BLaER1 treated with 17β-estradiol and CSF1 and Interleukin-3, amounts not matched to agents 10 nM and 100 nM (cell line): ENCODE data around the gene CARD10.
A peak's percentile ranks its signal among the peaks of the same experiment; 100 is the strongest.

Experiments used
- H3K27ac ChIP-seq, 11 experiments: shearing (Covaris generic); formaldehyde crosslinking; 2 replicates each; pipeline ENCODE4 v1.8.1; 2022
- H3K27me3 ChIP-seq, 11 experiments: shearing (Covaris generic); formaldehyde crosslinking; 2 replicates each; pipeline ENCODE4 v1.8.1; 2022
- H3K36me3 ChIP-seq, 11 experiments: shearing (Covaris generic); formaldehyde crosslinking; 2 replicates each; pipeline ENCODE4 v1.8.1; 2022
- H3K4me1 ChIP-seq, 10 experiments: shearing (Covaris generic); formaldehyde crosslinking; 2 replicates each; pipeline ENCODE4 v1.8.1; 2022
- H3K4me2 ChIP-seq, 11 experiments: shearing (Covaris generic); formaldehyde crosslinking; 2 replicates each; pipeline ENCODE4 v1.8.1; 2022
- H3K4me3 ChIP-seq, 10 experiments: shearing (Covaris generic); formaldehyde crosslinking; 2 replicates each; pipeline ENCODE4 v1.8.1; 2022
- H3K9ac ChIP-seq, 11 experiments: shearing (Covaris generic); formaldehyde crosslinking; 2 replicates each; pipeline ENCODE4 v1.8.1; 2022
- H3K9me3 ChIP-seq, 11 experiments: shearing (Covaris generic); formaldehyde crosslinking; replicated peaks in 1 of 11; 2 replicates each; pipeline ENCODE4 v1.8.1; 2022
- H4K20me1 ChIP-seq, 11 experiments: shearing (Covaris generic); formaldehyde crosslinking; 2 replicates each; pipeline ENCODE4 v1.8.1; 2022
- Cebpa-rat ChIP-seq, 11 experiments: shearing (Covaris generic); IDR thresholded peaks; 2 replicates each; pipeline ENCODE4 v1.8.1; 2022

Gene CARD10

GRCh38 chr22:37498289-37498909 lies 20.8 kb downstream of the CARD10 start:
- H3K27ac ChIP-seq: no peak overlapping the region
- H3K4me1 ChIP-seq: peaks cover 0 to 37% (median 25%) of the 10 kb centered on the region in 10 experiments; a peak in 18 of 20 replicates
- no peaks in the 10 kb centered on the region for H3K36me3 ChIP-seq
- no peak for TF ChIP-seq Cebpa-rat (IDR thresholded peaks at IDR 0.05)
- no peak overlapping the region for H3K4me3 ChIP-seq
- H3K27me3 ChIP-seq: no peaks in the 10 kb centered on the region
- H4K20me1 ChIP-seq: peaks cover 0 to 9% (median 0%) of the 10 kb centered on the region in 11 experiments; a peak in 3 of 22 replicates
- H3K4me2 ChIP-seq: peak overlapping the region in 3 of 11 experiments; percentile 2 to 11 (median 7); a peak in 4 of 22 replicates
- no peaks in the 10 kb centered on the region for H3K9me3 ChIP-seq
- no peak overlapping the region for H3K9ac ChIP-seq

GRCh38 chr22:37497062-37497599 lies 22.1 kb downstream of the CARD10 start:
- Histone ChIP-seq H3K9ac (no peak overlapping the region), H3K27ac (no peak overlapping the region), H3K4me1 (peaks cover 0 to 37% (median 22%) of the 10 kb centered on the region in 10 experiments; a peak in 18 of 20 replicates), H3K4me3 (no peak overlapping the region), H3K4me2 (no peak overlapping the region), H4K20me1 (peaks cover 0 to 6% (median 0%) of the 10 kb centered on the region in 11 experiments; a peak in 3 of 22 replicates), H3K9me3 (no peaks in the 10 kb centered on the region), H3K36me3 (no peaks in the 10 kb centered on the region), H3K27me3 (no peaks in the 10 kb centered on the region)
- no peak for TF ChIP-seq Cebpa-rat (IDR thresholded peaks at IDR 0.05)

DNA sequence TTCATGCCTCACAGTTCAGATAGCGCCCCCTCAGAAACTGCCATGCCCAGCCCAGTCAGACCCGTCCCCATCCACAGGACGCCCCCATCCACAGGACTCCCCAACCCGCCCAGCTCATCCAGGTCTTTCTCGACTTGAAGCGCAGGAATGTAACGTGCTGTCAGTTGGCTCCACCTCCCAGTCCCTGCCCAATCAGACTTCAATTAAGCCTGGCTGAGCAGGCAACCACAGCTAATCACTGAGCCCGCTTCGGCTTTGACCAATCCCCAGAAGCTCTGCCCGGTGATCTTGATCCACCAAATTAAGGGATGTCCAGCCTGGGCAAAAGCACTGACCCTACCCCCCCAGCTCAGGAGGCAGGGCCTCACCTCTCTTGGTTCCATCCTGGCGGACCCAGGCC lies 22.6 kb downstream of the CARD10 start:
- no peak overlapping the region for H3K27ac ChIP-seq
- H3K36me3 ChIP-seq: no peaks in the 10 kb centered on the region
- H3K4me2 ChIP-seq: no peak overlapping the region

GRCh38 chr22:37493979-37494378 lies 25.2 kb downstream of the CARD10 start:
- Histone ChIP-seq H3K27me3 (no peaks in the 10 kb centered on the region), H3K4me3 (no peak overlapping the region), H3K9ac (no peak overlapping the region), H3K4me1 (peaks cover 0 to 31% (median 17%) of the 10 kb centered on the region in 10 experiments; a peak in 17 of 20 replicates), H4K20me1 (peaks cover 0 to 7% (median 0%) of the 10 kb centered on the region in 11 experiments; a peak in 3 of 22 replicates), H3K4me2 (no peak overlapping the region; a peak in 1 of 22 replicates), H3K9me3 (no peaks in the 10 kb centered on the region), H3K36me3 (no peaks in the 10 kb centered on the region), H3K27ac (no peak overlapping the region)
- TF ChIP-seq Cebpa-rat (IDR thresholded peaks at IDR 0.05): no peak

More for the DNA sequence above, 22.6 kb downstream of the CARD10 start:
- Histone ChIP-seq H3K9ac (no peak overlapping the region), H3K4me3 (no peak overlapping the region), H3K4me1 (peaks cover 0 to 37% (median 21%) of the 10 kb centered on the region in 10 experiments; a peak in 18 of 20 replicates), H3K27me3 (no peaks in the 10 kb centered on the region), H3K9me3 (no peaks in the 10 kb centered on the region), H4K20me1 (peaks cover 0 to 7% (median 0%) of the 10 kb centered on the region in 11 experiments; a peak in 3 of 22 replicates)
- no peak for TF ChIP-seq Cebpa-rat (IDR thresholded peaks at IDR 0.05)

- no peaks in the 10 kb centered on the region for H3K27me3 ChIP-seq
- H3K4me1 ChIP-seq: peaks cover 12 to 35% (median 25%) of the 10 kb centered on the region in 10 experiments
- no peak overlapping the region for H3K4me3 ChIP-seq
- H3K4me2 ChIP-seq: peak overlapping the region in 3 of 11 experiments; percentile 26 to 35 (median 29); a peak in 2 of 22 replicates
- peak overlapping the region in 1 of 11 experiments; percentile 5; a peak in 1 of 22 replicates for H3K9ac ChIP-seq
- TF ChIP-seq Cebpa-rat (IDR thresholded peaks at IDR 0.05): no peak
- no peaks in the 10 kb centered on the region for H3K36me3 ChIP-seq
- no peak overlapping the region for H3K27ac ChIP-seq
- H3K9me3 ChIP-seq: no peaks in the 10 kb centered on the region
- H4K20me1 ChIP-seq: peaks cover 0 to 7% (median 0%) of the 10 kb centered on the region in 11 experiments; a peak in 2 of 22 replicates
Observed at GRCh38 chr22:37492428-37493344, 26.5 kb downstream of the CARD10 start.

DNA sequence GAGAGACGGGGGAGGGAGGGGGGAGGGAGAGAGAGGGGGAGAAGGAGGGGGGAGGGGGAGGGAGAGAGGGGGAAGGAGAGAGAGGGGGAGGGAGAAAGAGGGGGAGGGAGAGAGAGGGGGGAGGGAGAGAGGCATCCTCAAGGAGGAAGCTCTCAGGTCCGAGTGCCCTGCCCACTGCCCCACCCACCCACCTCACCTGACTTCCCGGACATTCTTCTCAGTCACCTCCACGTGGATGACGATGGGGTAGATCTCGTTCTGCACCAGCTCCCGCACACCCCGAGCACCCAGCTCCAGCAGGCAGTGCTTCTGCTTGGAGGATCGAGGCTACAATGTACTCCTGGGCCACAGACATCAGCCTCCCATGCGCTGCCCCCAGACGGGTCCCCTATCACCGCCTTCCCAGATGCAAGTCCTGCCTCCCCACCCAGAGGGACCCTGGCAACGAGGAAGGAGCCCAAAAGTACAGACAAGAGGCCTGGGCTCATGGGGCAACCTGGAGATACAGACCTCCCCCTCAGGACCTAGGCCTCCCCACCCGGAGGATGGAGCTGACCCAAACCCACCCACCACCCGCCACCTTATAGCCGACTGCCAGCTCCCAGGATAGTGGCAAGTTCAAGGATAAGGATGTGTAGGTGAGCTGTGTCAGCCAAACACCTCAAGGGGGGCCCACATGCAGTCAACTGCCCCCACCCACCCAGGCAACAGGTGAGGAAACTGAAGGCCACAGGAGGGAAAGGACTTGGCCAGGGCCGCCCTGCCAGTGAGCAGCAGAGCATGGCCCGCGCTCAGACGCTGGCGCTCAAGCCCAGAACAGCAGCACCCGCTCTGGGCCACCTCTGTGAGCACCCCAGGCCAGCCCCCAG lies 27.4 kb downstream of the CARD10 start:
- no peak for TF ChIP-seq Cebpa-rat (IDR thresholded peaks at IDR 0.05)
- H4K20me1 ChIP-seq: peaks cover 0 to 7% (median 0%) of the 10 kb centered on the region in 11 experiments; a peak in 2 of 22 replicates
- no peaks in the 10 kb centered on the region for H3K36me3 ChIP-seq
- H3K4me2 ChIP-seq: no peak overlapping the region; a peak in 1 of 22 replicates
- peaks cover 21 to 44% (median 34%) of the 10 kb centered on the region in 10 experiments for H3K4me1 ChIP-seq
- no peak overlapping the region for H3K4me3 ChIP-seq
- H3K9ac ChIP-seq: no peak overlapping the region
- no peaks in the 10 kb centered on the region for H3K9me3 ChIP-seq
- H3K27me3 ChIP-seq: no peaks in the 10 kb centered on the region
- no peak overlapping the region for H3K27ac ChIP-seq

- Histone ChIP-seq H3K9me3 (no peaks in the 10 kb centered on the region), H3K27me3 (no peaks in the 10 kb centered on the region), H3K4me3 (no peak overlapping the region), H4K20me1 (peaks cover 0 to 7% (median 0%) of the 10 kb centered on the region in 11 experiments; a peak in 2 of 22 replicates), H3K4me2 (no peak overlapping the region), H3K27ac (no peak overlapping the region), H3K9ac (no peak overlapping the region), H3K36me3 (no peaks in the 10 kb centered on the region), H3K4me1 (peaks cover 28 to 51% (median 40%) of the 10 kb centered on the region in 10 experiments)
- no peak for TF ChIP-seq Cebpa-rat (IDR thresholded peaks at IDR 0.05)
Observed at GRCh38 chr22:37491106-37491505, 28.1 kb downstream of the CARD10 start.

DNA sequence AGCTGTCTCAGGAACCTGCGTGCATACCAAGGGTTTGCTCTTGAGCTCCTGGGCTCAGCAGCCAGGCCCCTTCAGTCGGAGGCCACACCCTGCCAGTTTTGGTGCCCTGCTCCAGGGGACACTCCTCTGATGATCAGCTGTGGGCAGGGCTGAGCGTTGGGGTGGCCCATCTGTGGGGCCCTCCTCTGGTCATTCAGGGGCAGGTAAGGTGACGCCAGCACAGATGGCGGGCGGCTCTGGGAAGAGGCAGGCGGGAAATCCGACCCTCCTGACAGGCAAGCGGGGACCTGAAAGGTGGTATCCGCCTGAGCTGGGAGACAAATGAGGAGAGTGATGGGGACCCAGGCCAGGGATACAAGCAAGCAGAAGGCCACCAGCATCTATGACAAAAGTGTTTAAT lies 29.2 kb downstream of the CARD10 start:
- Histone ChIP-seq H3K9me3 (no peaks in the 10 kb centered on the region), H3K9ac (no peak overlapping the region), H3K36me3 (no peaks in the 10 kb centered on the region), H3K4me2 (no peak overlapping the region), H3K4me1 (peaks cover 33 to 62% (median 50%) of the 10 kb centered on the region in 10 experiments), H3K4me3 (no peak overlapping the region), H4K20me1 (peaks cover 0 to 7% (median 0%) of the 10 kb centered on the region in 11 experiments; a peak in 2 of 22 replicates), H3K27ac (no peak overlapping the region), H3K27me3 (no peaks in the 10 kb centered on the region)
- TF ChIP-seq Cebpa-rat (IDR thresholded peaks at IDR 0.05): no peak
